GM18868 (cell line): Measurements from ENCODE around the gene WFDC12.
"Not testable (repeated sequence)": the region's sequence is repeated elsewhere in the genome, so short reads cannot be mapped to it uniquely, and the experiment has no call there.

ENCODE experiments used
- ATAC-seq: cut with Tn5 transposase; IDR thresholded peaks from one replicate; pipeline ENCODE4 v1.9.1; 2021; ENCODE audit warnings: mild to moderate bottlenecking, moderate library complexity; ENCODE audit not compliant: unreplicated experiment

The WFDC12 gene

GRCh38 chr20:45124365-45124764 is at the start of gene WFDC12:
WFDC12 (minus strand) TSS chr20:45124465; CDS start chr20:45124447, 18 bp downstream.
- no peak for ATAC-seq

- ATAC-seq: no peak
Observed at GRCh38 chr20:45173522-45173921, 49.3 kb upstream of the WFDC12 start.

- ATAC-seq: no peak
Observed at GRCh38 chr20:45164906-45165305, 40.6 kb upstream of the WFDC12 start.

GRCh38 chr20:45163083-45163803 is 39.0 kb upstream of the WFDC12 start:
- ATAC-seq: no peak

GRCh38 chr20:45157962-45158361 is 33.7 kb upstream of the WFDC12 start:
- ATAC-seq: no peak

GRCh38 chr20:45156713-45157112 is 32.4 kb upstream of the WFDC12 start:
- ATAC-seq: no peak

- not testable (repeated sequence) for ATAC-seq
Observed at GRCh38 chr20:45154794-45155193, 30.5 kb upstream of the WFDC12 start.

- no peak for ATAC-seq
Observed at GRCh38 chr20:45154183-45154582, 29.9 kb upstream of the WFDC12 start.

GRCh38 chr20:45153752-45154151 is 29.5 kb upstream of the WFDC12 start:
- no peak for ATAC-seq

GRCh38 chr20:45153147-45153546 is 28.9 kb upstream of the WFDC12 start:
- ATAC-seq: no peak

- ATAC-seq: no peak
Observed at GRCh38 chr20:45152405-45152804, 28.1 kb upstream of the WFDC12 start.

- ATAC-seq: no peak
Observed at GRCh38 chr20:45149062-45149461, 24.8 kb upstream of the WFDC12 start.

GRCh38 chr20:45140836-45141235 is 16.6 kb upstream of the WFDC12 start:
- ATAC-seq: no peak

- ATAC-seq: not testable (repeated sequence)
Observed at GRCh38 chr20:45139733-45140375, 15.6 kb upstream of the WFDC12 start.

GRCh38 chr20:45138561-45139300 is 14.5 kb upstream of the WFDC12 start:
- no peak for ATAC-seq

- no peak for ATAC-seq
Observed at GRCh38 chr20:45136911-45137310, 12.6 kb upstream of the WFDC12 start.

GRCh38 chr20:45128099-45128498 is 3.8 kb upstream of the WFDC12 start:
- no peak for ATAC-seq

- ATAC-seq: no peak
Observed at GRCh38 chr20:45121388-45121787, 2.9 kb downstream of the WFDC12 start.

- no peak for ATAC-seq
Observed at GRCh38 chr20:45119556-45120266, 4.6 kb downstream of the WFDC12 start.

GRCh38 chr20:45118028-45118427 is 6.2 kb downstream of the WFDC12 start:
- ATAC-seq: no peak

GRCh38 chr20:45117581-45117980 is 6.7 kb downstream of the WFDC12 start:
- no peak for ATAC-seq
